Thoracic aorta (tissue), 2 donors: ENCODE data around the gene IQSEC1. TPM values are rescaled to one million over a fixed set of nuclear protein-coding genes. Genes with fewer than 3 reads are reported as not detected.

ENCODE experiments used
- ATAC-seq: fragments of 150-250 bp; one replicate; pipeline ENCODE4 v1.8.0; 2017; ENCODE audit warnings: low read depth; ENCODE audit not compliant: insufficient number of reproducible peaks, low FRiP score
- DNase-seq: peaks from one replicate; pipeline ENCODE4 v3.0.0-alpha.2; 2020; ENCODE audit warnings: low spot score
- H3K27ac ChIP-seq, 2 donors: fragments of 200-600 bp; sonication (generic); 1 replicate in 1 of 2; 2 replicates in 1 of 2; pipeline ENCODE4 v1.5.1; 2016; ENCODE audit warnings: mild to moderate bottlenecking in 2 of 2, moderate library complexity in 2 of 2
- H3K27me3 ChIP-seq: fragments of 200-600 bp; sonication (generic); replicated peaks from 2 replicates; pipeline ENCODE4 v1.6.0; 2016; ENCODE audit warnings: mild to moderate bottlenecking; ENCODE audit not compliant: insufficient read depth
- H3K36me3 ChIP-seq: fragments of 200-600 bp; sonication (generic); one replicate; pipeline ENCODE4 v1.5.1; 2016
- H3K4me1 ChIP-seq, 2 donors: fragments of 200-600 bp; sonication (generic); 1 replicate in 1 of 2; 2 replicates in 1 of 2; pipeline versions ENCODE4 v1.5.1 to v1.6.0; 2016; ENCODE audit warnings: low read depth in 2 of 2, mild to moderate bottlenecking in 1 of 2; ENCODE audit not compliant: control insufficient read depth in 1 of 2
- H3K4me3 ChIP-seq: fragments of 200-600 bp; sonication (generic); 2 replicates; pipeline ENCODE4 v1.5.1; 2016; ENCODE audit warnings: mild to moderate bottlenecking
- H3K9me3 ChIP-seq: fragments of 200-600 bp; sonication (generic); 2 replicates; pipeline ENCODE4 v1.5.1; 2016
- total RNA-seq, 2 donors: library from RNA; depleted of rRNA; stranded (reverse); fragments of >200 nt; gene quantifications; one replicate each; pipeline versions ENCODE4 v1.1.0 to v1.2.3, GENCODE V29; 2016
- TF ChIP-seq, protein P1 (sequence below): fragments of 200-600 bp; sonication (generic); IDR thresholded peaks from one replicate; pipeline ENCODE4 v1.5.1; 2019; ENCODE audit warnings: antibody characterized with exemption

The IQSEC1 gene
- total RNA-seq, 2 donors from 2014 or later: 93.6 to 121 TPM

DNA sequence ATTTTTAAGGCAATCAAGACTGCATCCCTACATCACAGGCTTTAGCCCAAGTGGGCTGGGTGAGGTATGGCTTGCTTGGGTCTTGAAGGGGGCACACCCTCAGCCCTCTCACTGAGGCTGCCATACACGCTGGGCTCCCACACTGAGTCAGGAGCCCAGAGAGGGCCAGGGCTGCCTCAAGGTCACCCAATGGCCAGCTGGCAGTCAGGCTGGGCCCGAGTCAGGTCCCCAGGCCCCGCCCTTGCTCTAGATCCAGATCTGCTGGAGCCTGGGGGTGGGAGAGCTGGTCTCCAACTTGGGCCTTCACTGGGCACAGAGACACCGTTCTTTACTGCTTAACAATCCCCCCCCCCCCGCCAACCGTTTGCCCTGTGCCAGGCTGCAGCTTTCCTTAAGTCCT, 88.1 kb downstream of the IQSEC1 start:
- no peak overlapping the region for H3K4me3 ChIP-seq
- H3K27me3 ChIP-seq: no peaks in the 10 kb centered on the region
- H3K36me3 ChIP-seq: no peaks in the 10 kb centered on the region
- DNase-seq: no peak
- no peaks in the 10 kb centered on the region for H3K9me3 ChIP-seq
- TF ChIP-seq, protein P1, sequence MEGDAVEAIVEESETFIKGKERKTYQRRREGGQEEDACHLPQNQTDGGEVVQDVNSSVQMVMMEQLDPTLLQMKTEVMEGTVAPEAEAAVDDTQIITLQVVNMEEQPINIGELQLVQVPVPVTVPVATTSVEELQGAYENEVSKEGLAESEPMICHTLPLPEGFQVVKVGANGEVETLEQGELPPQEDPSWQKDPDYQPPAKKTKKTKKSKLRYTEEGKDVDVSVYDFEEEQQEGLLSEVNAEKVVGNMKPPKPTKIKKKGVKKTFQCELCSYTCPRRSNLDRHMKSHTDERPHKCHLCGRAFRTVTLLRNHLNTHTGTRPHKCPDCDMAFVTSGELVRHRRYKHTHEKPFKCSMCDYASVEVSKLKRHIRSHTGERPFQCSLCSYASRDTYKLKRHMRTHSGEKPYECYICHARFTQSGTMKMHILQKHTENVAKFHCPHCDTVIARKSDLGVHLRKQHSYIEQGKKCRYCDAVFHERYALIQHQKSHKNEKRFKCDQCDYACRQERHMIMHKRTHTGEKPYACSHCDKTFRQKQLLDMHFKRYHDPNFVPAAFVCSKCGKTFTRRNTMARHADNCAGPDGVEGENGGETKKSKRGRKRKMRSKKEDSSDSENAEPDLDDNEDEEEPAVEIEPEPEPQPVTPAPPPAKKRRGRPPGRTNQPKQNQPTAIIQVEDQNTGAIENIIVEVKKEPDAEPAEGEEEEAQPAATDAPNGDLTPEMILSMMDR: no peak
- no peak overlapping the region for H3K27ac ChIP-seq
- peaks cover 0 to 4% of the 10 kb centered on the region in 2 donors for H3K4me1 ChIP-seq
- ATAC-seq: no peak

- H3K27ac ChIP-seq: no peak overlapping the region
- no peak for DNase-seq
- peaks cover 0 to 4% of the 10 kb centered on the region in 2 donors for H3K4me1 ChIP-seq
- H3K27me3 ChIP-seq: no peaks in the 10 kb centered on the region
- TF ChIP-seq, protein P1: peak; percentile 81
- peak; percentile 60 for ATAC-seq
- H3K9me3 ChIP-seq: no peaks in the 10 kb centered on the region
- H3K36me3 ChIP-seq: no peaks in the 10 kb centered on the region
- no peak overlapping the region for H3K4me3 ChIP-seq
These were observed 89.0 kb downstream of the IQSEC1 start for GRCh38 chr3:12984023-12984823.

- TF ChIP-seq, protein P1: no peak
- DNase-seq: no peak
- no peak for ATAC-seq
- Histone ChIP-seq H3K4me1 (peaks cover 0 to 4% of the 10 kb centered on the region in 2 donors), H3K9me3 (no peaks in the 10 kb centered on the region), H3K4me3 (no peak overlapping the region), H3K27ac (no peak overlapping the region), H3K36me3 (no peaks in the 10 kb centered on the region), H3K27me3 (no peaks in the 10 kb centered on the region)
These were observed 89.9 kb downstream of the IQSEC1 start for GRCh38 chr3:12983319-12983718.

DNA sequence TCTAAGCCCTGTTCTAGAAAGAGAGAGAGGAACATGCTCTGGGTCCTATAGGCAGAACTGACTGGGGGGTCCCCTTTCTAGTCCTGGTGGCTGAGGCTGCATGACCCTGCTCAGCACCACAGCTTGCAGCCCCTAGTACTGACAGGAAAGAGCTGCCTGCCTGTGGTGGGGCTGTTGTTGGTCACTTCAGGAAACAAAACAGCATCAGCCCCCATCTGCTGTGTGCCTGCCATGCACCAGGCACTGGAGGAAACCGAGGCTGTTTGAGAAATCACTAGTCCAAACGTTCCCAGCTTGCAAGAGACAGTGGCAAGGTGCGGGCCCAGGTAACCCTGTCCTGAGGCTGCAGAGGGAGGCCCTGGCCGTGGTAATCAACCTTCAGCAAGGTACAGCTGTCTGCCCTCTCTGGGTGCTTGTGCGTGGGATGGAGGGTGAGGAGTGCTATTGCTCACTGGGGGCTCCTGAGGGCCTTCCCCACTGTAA, 90.6 kb downstream of the IQSEC1 start:
- H3K9me3 ChIP-seq: no peaks in the 10 kb centered on the region
- DNase-seq: no peak
- H3K27me3 ChIP-seq: no peaks in the 10 kb centered on the region
- H3K4me1 ChIP-seq: peaks cover 0 to 4% of the 10 kb centered on the region in 2 donors
- no peaks in the 10 kb centered on the region for H3K36me3 ChIP-seq
- no peak overlapping the region for H3K4me3 ChIP-seq
- H3K27ac ChIP-seq: no peak overlapping the region
- ATAC-seq: no peak
- TF ChIP-seq, protein P1: no peak

GRCh38 chr3:12981306-12982275, 91.6 kb downstream of the IQSEC1 start:
- TF ChIP-seq, protein P1: no peak
- Histone ChIP-seq H3K27ac (no peak overlapping the region), H3K36me3 (no peaks in the 10 kb centered on the region), H3K4me1 (peaks cover 0 to 4% of the 10 kb centered on the region in 2 donors), H3K4me3 (no peak overlapping the region), H3K9me3 (no peaks in the 10 kb centered on the region), H3K27me3 (no peaks in the 10 kb centered on the region)
- DNase-seq: no peak
- ATAC-seq: no peak
